ENCODE results near the gene ARHGAP42. TPM values are rescaled to one million over a fixed set of nuclear protein-coding genes. Genes with fewer than 3 reads are reported as not detected.
"Not testable (repeated sequence)": the region's sequence is repeated elsewhere in the genome, so short reads cannot be mapped to it uniquely, and the experiment has no call there.

Gene ARHGAP42
- total RNA-seq, 4 donors from 2014 or later = 5.1 to 10.6 (median 8.0) TPM

- DNase-seq (ENCODE audit: extremely low spot score) = no peak
- no peaks in the 10 kb centered on the region for H3K9me3 ChIP-seq
- no peaks in the 10 kb centered on the region for H3K27me3 ChIP-seq
- 81% methylated on average over 2 of the region's 2 CpGs for WGBS
- no peaks in the 10 kb centered on the region for H3K36me3 ChIP-seq
- H3K4me1 ChIP-seq = no peaks in the 10 kb centered on the region
- intact Hi-C loops (cut with DNase I) = no loop called here
- no peak overlapping the region for H3K4me3 ChIP-seq
- no peak for TF ChIP-seq POLR2A (IDR thresholded peaks at IDR 0.05; ENCODE audit: low read depth)
- TF ChIP-seq CTCF (IDR thresholded peaks at IDR 0.05) = no peak
- no peak overlapping the region for H3K27ac ChIP-seq (replicated peaks in 1 of 4)
These were observed 202.7 kb downstream of the ARHGAP42 start for GRCh38 chr11:100889758-100890157.

- no peaks in the 10 kb centered on the region for H3K9me3 ChIP-seq
- no peak overlapping the region for H3K4me3 ChIP-seq
- intact Hi-C loops (cut with DNase I) = no loop called here
- H3K27ac ChIP-seq (replicated peaks in 1 of 4) = no peak overlapping the region
- H3K27me3 ChIP-seq = no peaks in the 10 kb centered on the region
- H3K4me1 ChIP-seq = no peaks in the 10 kb centered on the region
- no peak for DNase-seq (ENCODE audit: extremely low spot score)
- no peak for TF ChIP-seq POLR2AphosphoS5 (IDR thresholded peaks at IDR 0.05)
- TF ChIP-seq EP300 (IDR thresholded peaks at IDR 0.05) = no peak
- no peaks in the 10 kb centered on the region for H3K36me3 ChIP-seq
- 69% methylated on average over 3 of the region's 3 CpGs for WGBS
These were observed 203.7 kb downstream of the ARHGAP42 start for GRCh38 chr11:100890789-100891188.

GRCh38 chr11:100892886-100893285 lies 205.8 kb downstream of the ARHGAP42 start:
- WGBS = 78% methylated on average over 1 of the region's 1 CpG
- Histone ChIP-seq H3K4me1 (no peaks in the 10 kb centered on the region), H3K27me3 (no peaks in the 10 kb centered on the region), H3K4me3 (no peak overlapping the region), H3K27ac (replicated peaks in 1 of 4) (no peak overlapping the region), H3K36me3 (no peaks in the 10 kb centered on the region), H3K9me3 (no peaks in the 10 kb centered on the region)
- intact Hi-C loops (cut with DNase I) = no loop called here
- DNase-seq (ENCODE audit: extremely low spot score) = no peak
- TF ChIP-seq POLR2A (IDR thresholded peaks at IDR 0.05; ENCODE audit: low read depth) = no peak

- no peak for DNase-seq (ENCODE audit: extremely low spot score)
- Histone ChIP-seq H3K36me3 (no peaks in the 10 kb centered on the region), H3K9me3 (no peaks in the 10 kb centered on the region), H3K27me3 (no peaks in the 10 kb centered on the region), H3K4me1 (no peaks in the 10 kb centered on the region), H3K4me3 (no peak overlapping the region), H3K27ac (replicated peaks in 1 of 4) (no peak overlapping the region)
- WGBS = 62% methylated on average over 1 of the region's 1 CpG
- TF ChIP-seq POLR2AphosphoS5 (IDR thresholded peaks at IDR 0.05) = no peak
- TF ChIP-seq POLR2A (IDR thresholded peaks at IDR 0.05; ENCODE audit: low read depth) = no peak
- no peak for TF ChIP-seq CTCF (IDR thresholded peaks at IDR 0.05)
- TF ChIP-seq EP300 (IDR thresholded peaks at IDR 0.05) = no peak
- intact Hi-C loops (cut with DNase I) = no loop called here
These were observed 208.4 kb downstream of the ARHGAP42 start for GRCh38 chr11:100895449-100895848.

- H3K4me3 ChIP-seq; H3K36me3 ChIP-seq; H3K27ac ChIP-seq (replicated peaks in 1 of 4); H3K4me1 ChIP-seq; H3K9me3 ChIP-seq; intact Hi-C loops (cut with DNase I); DNase-seq (ENCODE audit: extremely low spot score); H3K27me3 ChIP-seq: not testable (repeated sequence)
- WGBS = 100% methylated on average over 1 of the region's 1 CpG
These were observed 208.9 kb downstream of the ARHGAP42 start for GRCh38 chr11:100895976-100896375.

- H3K4me1 ChIP-seq; H3K9me3 ChIP-seq; DNase-seq (ENCODE audit: extremely low spot score); intact Hi-C loops (cut with DNase I); H3K27me3 ChIP-seq; H3K27ac ChIP-seq (replicated peaks in 1 of 4); H3K4me3 ChIP-seq; H3K36me3 ChIP-seq: not testable (repeated sequence)
- 80% methylated on average over 1 of the region's 5 CpGs for WGBS
These were observed 214.4 kb downstream of the ARHGAP42 start for GRCh38 chr11:100901471-100901870.

GRCh38 chr11:100902454-100903141 lies 215.5 kb downstream of the ARHGAP42 start:
- H3K4me1 ChIP-seq = no peaks in the 10 kb centered on the region
- no peaks in the 10 kb centered on the region for H3K27me3 ChIP-seq
- H3K36me3 ChIP-seq = no peaks in the 10 kb centered on the region
- WGBS = 60% methylated on average over 7 of the region's 7 CpGs
- no peak for DNase-seq (ENCODE audit: extremely low spot score)
- TF ChIP-seq POLR2AphosphoS5 (IDR thresholded peaks at IDR 0.05) (no peak), CTCF (IDR thresholded peaks at IDR 0.05) (no peak), POLR2A (IDR thresholded peaks at IDR 0.05; ENCODE audit: low read depth) (no peak), EP300 (IDR thresholded peaks at IDR 0.05) (no peak)
- no peak overlapping the region for H3K4me3 ChIP-seq
- intact Hi-C loops (cut with DNase I) = no loop called here
- H3K27ac ChIP-seq (replicated peaks in 1 of 4) = no peak overlapping the region
- no peaks in the 10 kb centered on the region for H3K9me3 ChIP-seq
